SIG-M5 (cell line): Measurements from ENCODE around the gene LMAN1.

ENCODE experiments used
- DNase-seq: peaks from one replicate; lab custom pipeline; 2025; lab: John Stamatoyannopoulos, UW

LMAN1 gene

GRCh38 chr18:59303656-59304195 is 55.3 kb downstream of the LMAN1 start:
- no peak for DNase-seq

GRCh38 chr18:59303006-59303405 is 56.1 kb downstream of the LMAN1 start:
- no peak for DNase-seq

DNA sequence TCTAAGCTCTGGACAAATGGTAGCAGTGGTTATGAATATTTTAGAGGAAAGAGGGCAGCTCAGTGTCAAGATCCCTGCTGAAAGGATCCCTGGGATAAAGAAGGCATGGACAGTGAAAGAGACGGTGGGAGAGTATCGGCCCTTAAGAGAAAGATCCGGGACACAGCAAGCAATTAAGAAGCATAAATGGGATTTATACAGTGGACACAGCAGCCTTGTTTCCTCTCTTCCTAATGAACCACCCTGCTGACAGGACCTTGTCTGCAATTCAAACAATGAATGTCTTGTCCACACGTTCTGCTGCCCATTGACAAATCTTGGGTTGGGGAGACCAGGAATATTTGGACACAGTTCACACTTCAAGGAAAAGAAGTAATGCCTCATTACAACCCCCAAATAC is 57.1 kb downstream of the LMAN1 start:
- no peak for DNase-seq

DNA sequence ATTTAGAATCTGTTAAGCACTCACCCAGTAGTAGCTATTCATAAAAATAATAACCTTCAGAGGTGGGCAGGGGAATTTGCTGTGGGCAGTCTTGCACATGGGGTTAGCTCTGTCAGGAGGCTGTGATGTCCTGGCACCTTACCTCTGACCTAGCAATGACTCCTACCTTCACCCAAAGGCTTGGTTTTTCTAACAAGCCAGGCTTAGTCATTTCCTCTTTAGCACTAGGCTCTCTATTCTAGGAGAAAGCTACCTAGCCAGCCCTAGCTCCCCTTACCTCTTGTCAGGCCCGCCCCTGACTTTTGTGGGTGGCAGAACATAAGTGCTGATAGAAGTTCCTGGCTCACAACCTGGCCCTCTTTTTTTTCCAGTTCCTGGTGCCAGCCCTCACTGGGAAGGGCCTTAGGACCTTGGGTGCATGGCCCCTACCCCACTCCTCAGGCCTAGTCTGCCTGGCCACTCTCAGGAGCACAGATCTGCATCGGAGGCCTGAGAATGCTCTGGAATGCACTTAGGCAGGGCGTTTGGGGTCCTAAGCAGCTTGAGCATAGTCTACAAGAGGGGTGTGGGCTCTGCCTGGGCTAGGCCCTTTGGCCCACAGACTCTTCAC is 58.3 kb downstream of the LMAN1 start:
- no peak for DNase-seq

- no peak for DNase-seq
These were observed 60.2 kb downstream of the LMAN1 start for GRCh38 chr18:59298871-59299270.

GRCh38 chr18:59293317-59293716 is 65.7 kb downstream of the LMAN1 start:
- no peak for DNase-seq

DNA sequence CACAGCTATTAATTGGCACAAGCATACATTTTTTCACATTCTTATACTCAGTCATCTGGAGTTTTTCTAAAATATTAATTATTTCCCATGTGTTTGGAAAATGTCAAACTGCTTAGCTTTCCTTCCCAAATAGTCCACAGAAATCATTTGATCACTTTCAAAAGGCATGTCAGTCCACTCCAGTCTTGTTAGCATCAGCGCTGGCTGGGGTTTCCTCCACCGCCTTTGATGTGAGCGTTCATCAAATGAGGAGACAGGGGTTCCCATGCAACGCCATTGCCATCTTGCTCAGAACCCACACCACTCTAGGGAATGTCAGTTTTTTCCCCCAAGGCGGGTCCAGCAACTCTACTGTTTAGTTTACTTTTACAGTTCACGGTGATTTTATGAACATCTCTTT is 72.7 kb downstream of the LMAN1 start:
- DNase-seq = no peak

GRCh38 chr18:59282341-59282740 is 76.7 kb downstream of the LMAN1 start:
- no peak for DNase-seq

DNA sequence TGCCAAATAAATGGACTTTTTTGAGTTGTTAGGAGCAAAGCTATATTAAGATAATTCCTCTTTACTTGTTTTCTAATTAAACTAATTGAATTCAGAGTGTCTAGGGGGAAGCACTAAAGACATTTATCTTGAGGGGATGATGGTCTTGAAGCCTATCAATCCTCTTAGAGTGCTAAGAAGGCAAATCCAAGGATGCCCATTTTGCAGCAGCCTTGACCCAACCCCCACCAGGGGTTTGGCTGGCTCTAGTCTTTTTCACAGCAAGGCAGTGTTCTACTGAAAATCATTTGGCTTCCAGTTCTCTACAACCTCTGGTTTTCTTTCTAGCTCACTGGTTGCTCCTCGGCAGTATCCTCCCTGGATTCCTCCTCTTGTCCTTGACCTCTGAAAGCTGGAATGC is 79.3 kb downstream of the LMAN1 start:
- DNase-seq = no peak

GRCh38 chr18:59279193-59279592 is 79.9 kb downstream of the LMAN1 start:
- DNase-seq = no peak

DNA sequence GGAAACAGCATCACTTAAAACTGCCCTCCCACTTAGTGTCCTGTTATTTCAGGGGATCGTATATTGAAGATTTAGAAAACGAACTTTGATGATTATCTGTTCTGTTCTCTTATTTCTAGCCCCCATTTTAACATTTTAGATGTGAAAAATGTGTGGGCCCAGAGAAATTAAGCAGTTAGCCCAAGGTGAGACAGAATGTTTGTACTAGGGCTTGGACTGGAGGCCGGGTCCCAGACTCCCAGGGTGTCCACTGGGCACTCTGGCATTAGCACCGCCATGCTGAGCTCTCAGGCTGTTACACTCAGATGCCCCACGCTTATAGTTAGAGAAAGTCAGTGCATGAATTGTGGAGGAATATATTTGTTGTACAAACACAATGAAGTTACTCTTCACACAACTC is 80.3 kb downstream of the LMAN1 start:
- DNase-seq = no peak
